HG03342 (cell line): ENCODE results near the gene POLR2A.
A peak's percentile ranks its signal among the peaks of the same experiment; 100 is the strongest.

Experiments
- ATAC-seq: cut with Tn5 transposase; IDR thresholded peaks from one replicate; pipeline ENCODE4 v1.9.1; 2021; ENCODE audit warnings: mild to moderate bottlenecking, moderate library complexity; ENCODE audit not compliant: unreplicated experiment

Gene POLR2A

GRCh38 chr17:7484067-7484918, at the start of gene POLR2A:
Gene POLR2A (plus strand): TSS chr17:7484366.
- ATAC-seq: peak; percentile 58

GRCh38 chr17:7435676-7436555, 48.2 kb upstream of the POLR2A start:
- no peak for ATAC-seq

- ATAC-seq: no peak
Observed at GRCh38 chr17:7436556-7437368, 47.4 kb upstream of the POLR2A start.

GRCh38 chr17:7437369-7437863, 46.8 kb upstream of the POLR2A start:
- no peak for ATAC-seq

GRCh38 chr17:7437950-7438614, 46.1 kb upstream of the POLR2A start:
- no peak for ATAC-seq

GRCh38 chr17:7438656-7439460, 45.3 kb upstream of the POLR2A start:
- ATAC-seq: no peak

- no peak for ATAC-seq
Observed at GRCh38 chr17:7439462-7440112, 44.6 kb upstream of the POLR2A start, which contains the start of gene FGF11. Gene FGF11 (plus strand): TSS chr17:7439512. CDS start chr17:7439621, 109 bp downstream.

- no peak for ATAC-seq
Observed at GRCh38 chr17:7440113-7440833, 43.9 kb upstream of the POLR2A start.

GRCh38 chr17:7440834-7441195, 43.4 kb upstream of the POLR2A start:
- no peak for ATAC-seq

- no peak for ATAC-seq
Observed at GRCh38 chr17:7441266-7441665, 42.9 kb upstream of the POLR2A start.

GRCh38 chr17:7442142-7442541, 42.0 kb upstream of the POLR2A start:
- ATAC-seq: no peak

GRCh38 chr17:7443499-7444485, 40.4 kb upstream of the POLR2A start:
- no peak for ATAC-seq

GRCh38 chr17:7444682-7445618, 39.2 kb upstream of the POLR2A start, which contains the start of gene CHRNB1:
Gene CHRNB1 (plus strand): TSS chr17:7445061. CDS start chr17:7445128, 67 bp downstream.
- ATAC-seq: no peak

GRCh38 chr17:7445619-7445968, 38.6 kb upstream of the POLR2A start:
- no peak for ATAC-seq

- ATAC-seq: no peak
Observed at GRCh38 chr17:7448461-7448860, 35.7 kb upstream of the POLR2A start.

- ATAC-seq: no peak
Observed at GRCh38 chr17:7459961-7460545, 24.1 kb upstream of the POLR2A start.
